ENCODE measurements around the gene ZNF620. TPM values are rescaled to one million over a fixed set of nuclear protein-coding genes. Genes with fewer than 3 reads are reported as not detected.
"Not testable (repeated sequence)": the region's sequence is repeated elsewhere in the genome, so short reads cannot be mapped to it uniquely, and the experiment has no call there.

Gene ZNF620
- total RNA-seq = 6.4 TPM
- long read RNA-seq, transcript ZNF620-202 (3 exons, 2,022 nt) = major isoform, 5 of 14 reads
- long read RNA-seq, partial matches to known transcripts = 1 of 14 reads
- long read RNA-seq, other reads (novel, unspliced or antisense) = 4 of 14 reads

DNA sequence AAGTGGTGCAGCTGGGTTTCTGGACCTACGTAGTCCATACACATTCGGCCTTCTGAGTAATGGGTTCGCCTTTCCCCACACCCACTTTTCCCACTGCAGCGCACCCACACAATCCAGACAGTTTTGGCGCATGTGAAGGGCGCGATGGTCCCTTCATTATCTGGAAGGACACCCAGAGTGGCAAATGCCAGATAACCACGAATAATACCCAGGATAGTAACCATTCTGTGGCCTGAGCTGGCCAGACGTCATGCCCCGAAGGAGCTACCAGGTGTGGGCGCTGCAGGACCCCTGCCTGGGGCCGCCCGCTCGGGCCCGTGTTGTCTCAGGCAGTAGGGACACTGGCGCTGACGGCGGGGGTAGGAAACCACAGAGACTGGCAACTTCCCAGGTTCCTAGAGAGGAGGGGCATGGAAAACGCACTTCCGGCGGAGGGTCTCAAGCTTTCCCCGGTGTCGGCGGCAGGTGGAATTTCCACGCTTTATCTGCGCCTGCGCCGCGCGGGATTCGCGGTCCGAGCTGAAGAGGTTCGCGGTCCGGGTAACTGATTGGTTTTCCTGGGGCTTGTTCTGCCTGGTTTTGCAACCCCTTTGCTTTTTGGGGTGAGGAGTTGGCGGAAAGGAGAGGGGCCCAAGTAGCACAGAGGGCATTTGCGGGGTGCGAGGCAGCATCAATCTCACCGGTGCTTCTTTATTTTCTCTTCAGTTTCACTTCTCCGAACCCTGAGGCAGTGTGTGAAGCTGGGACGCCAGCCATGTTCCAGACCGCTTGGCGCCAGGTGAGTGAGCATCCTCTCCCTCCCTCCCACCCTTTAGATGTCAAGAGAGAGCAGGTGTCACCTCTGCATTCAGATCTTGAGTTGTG lies at the start of gene ZNF620:
Gene ZNF620, plus strand, starts transcription at position 441 of the 864 bp plus-strand sequence. Its CDS starts 314 bp downstream, at position 755.
- Histone ChIP-seq H3K4me1 (peaks cover 24% of the 10 kb centered on the region), H3K27me3 (ENCODE audit: low read depth) (no peaks in the 10 kb centered on the region), H3K36me3 (peaks cover 12% of the 10 kb centered on the region), H3K27ac (peak within 1 kb of the TSS; percentile 85), H3K9me3 (no peaks in the 10 kb centered on the region), H3K4me3 (peak within 1 kb of the TSS; percentile 71)
- intact Hi-C loops (cut with DNase I) = no loop called here
- ATAC-seq (peak; percentile 97 to 98), DNase-seq (peak; percentile 87)
- TF ChIP-seq, protein P1, sequence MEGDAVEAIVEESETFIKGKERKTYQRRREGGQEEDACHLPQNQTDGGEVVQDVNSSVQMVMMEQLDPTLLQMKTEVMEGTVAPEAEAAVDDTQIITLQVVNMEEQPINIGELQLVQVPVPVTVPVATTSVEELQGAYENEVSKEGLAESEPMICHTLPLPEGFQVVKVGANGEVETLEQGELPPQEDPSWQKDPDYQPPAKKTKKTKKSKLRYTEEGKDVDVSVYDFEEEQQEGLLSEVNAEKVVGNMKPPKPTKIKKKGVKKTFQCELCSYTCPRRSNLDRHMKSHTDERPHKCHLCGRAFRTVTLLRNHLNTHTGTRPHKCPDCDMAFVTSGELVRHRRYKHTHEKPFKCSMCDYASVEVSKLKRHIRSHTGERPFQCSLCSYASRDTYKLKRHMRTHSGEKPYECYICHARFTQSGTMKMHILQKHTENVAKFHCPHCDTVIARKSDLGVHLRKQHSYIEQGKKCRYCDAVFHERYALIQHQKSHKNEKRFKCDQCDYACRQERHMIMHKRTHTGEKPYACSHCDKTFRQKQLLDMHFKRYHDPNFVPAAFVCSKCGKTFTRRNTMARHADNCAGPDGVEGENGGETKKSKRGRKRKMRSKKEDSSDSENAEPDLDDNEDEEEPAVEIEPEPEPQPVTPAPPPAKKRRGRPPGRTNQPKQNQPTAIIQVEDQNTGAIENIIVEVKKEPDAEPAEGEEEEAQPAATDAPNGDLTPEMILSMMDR (IDR thresholded peaks at IDR 0.05) = peak; percentile 32

DNA sequence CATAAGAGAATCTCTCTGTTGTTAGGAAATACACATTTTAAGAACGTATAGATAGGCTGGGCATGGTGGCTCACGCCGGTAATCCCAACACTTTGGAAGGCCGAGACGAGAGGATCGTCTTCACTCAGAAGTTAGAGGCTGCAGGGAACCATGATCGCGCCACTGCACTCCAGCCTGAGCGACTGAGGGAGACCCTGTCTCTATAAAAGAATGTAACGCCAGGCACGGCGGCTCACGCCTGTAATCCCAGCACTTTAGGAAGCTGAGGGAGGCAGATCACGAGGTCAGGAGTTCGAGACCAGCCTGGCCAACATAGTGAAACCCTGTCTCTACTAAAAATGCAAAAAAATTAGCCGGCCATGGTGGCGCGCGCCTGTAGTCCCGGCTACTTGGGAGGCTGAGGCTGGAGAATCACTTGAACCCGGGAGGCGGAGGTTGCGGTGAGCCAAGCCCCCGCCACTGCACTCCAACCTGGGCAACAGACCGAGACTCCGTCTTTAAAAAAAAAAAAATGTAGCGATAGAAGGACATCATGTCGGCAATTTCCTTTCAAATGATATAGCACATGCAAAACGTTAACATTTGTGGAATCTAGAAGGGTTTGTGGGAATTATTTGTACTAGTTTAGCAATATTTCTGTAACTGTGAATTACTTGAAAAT lies 49.4 kb upstream of the ZNF620 start:
- H3K36me3 ChIP-seq = peaks cover 33% of the 10 kb centered on the region
- H3K27me3 ChIP-seq (ENCODE audit: low read depth) = no peaks in the 10 kb centered on the region
- peak overlapping the region; percentile 100 for H3K4me3 ChIP-seq
- H3K9me3 ChIP-seq = no peaks in the 10 kb centered on the region
- peak overlapping the region; percentile 93 for H3K27ac ChIP-seq
- peaks cover 59% of the 10 kb centered on the region for H3K4me1 ChIP-seq
- intact Hi-C loops (cut with DNase I) = no loop called here
- ATAC-seq = no peak
- TF ChIP-seq, protein P1 (IDR thresholded peaks at IDR 0.05) = no peak
- DNase-seq = no peak

DNA sequence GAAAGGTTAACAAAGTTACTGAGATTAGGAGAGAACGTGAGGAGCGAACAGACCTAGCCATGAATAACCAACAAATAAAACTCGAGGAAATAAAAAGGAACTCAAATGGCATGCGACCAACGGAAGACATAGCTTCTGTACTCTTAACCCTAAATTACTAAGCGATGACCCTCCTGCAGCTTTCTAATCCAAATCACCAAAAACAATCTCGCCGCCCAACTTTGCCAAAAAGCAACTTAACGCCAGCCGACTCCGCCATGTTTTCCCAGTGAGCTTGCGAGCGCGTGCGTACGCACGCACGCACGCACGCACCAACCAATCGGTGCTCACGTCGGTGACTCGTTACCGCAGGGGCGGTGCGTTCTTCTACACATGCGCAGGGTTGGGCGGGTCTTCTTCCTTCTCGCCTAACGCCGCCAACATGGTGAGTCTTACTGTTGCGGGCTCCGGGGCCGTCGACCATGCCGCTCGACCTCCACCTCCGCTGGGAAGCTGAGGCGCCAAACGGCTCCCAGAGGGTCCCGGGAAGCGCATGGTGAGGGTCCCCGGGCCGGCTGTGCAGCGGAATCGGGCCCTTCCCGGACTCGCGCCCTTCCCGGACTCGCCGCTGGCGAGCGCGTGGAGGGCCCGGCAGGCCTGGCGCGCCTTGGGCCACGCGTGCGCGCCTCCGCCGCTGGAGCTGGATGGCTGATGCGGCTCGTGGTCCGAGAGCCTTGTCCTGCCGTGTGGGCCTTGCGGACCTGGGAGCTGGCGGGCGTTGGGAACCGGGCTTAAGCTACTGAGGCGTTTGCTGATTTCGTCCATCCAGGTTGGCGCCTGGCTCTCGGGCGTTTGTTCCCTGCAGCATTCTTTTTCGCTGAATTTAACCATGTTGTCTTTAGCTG lies 48.7 kb upstream of the ZNF620 start, which contains the start of gene RPL14:
Gene RPL14, plus strand, starts transcription at position 400 of the 884 bp plus-strand sequence. Its CDS starts 133 bp downstream, at position 533.
- no peaks in the 10 kb centered on the region for H3K27me3 ChIP-seq (ENCODE audit: low read depth)
- H3K36me3 ChIP-seq = peaks cover 41% of the 10 kb centered on the region
- TF ChIP-seq, protein P1 (IDR thresholded peaks at IDR 0.05) = no peak
- intact Hi-C loops (cut with DNase I) = no loop called here
- H3K4me3 ChIP-seq = peak within 1 kb of the TSS; percentile 100
- H3K9me3 ChIP-seq = no peaks in the 10 kb centered on the region
- DNase-seq (peak; percentile 97), ATAC-seq (peak; percentile 94)
- peak within 1 kb of the TSS; percentile 93 for H3K27ac ChIP-seq
- peaks cover 52% of the 10 kb centered on the region for H3K4me1 ChIP-seq

DNA sequence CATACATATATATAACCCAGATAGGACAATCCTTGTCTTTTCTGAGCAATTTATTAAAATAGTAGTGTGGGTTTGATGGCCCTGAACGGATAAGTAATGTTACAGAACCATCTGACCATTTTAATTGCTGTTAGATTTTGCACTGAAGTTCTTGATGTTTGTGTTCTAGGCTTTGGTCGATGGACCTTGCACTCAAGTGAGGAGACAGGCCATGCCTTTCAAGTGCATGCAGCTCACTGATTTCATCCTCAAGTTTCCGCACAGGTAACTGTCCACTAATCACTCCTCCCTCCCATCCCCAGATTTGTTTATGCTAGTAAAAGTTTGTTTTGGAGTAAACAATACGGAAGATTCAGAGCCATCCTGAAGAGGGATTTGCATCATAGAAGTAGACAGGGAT lies 47.4 kb upstream of the ZNF620 start:
- TF ChIP-seq, protein P1 (IDR thresholded peaks at IDR 0.05) = no peak
- H3K4me1 ChIP-seq = peaks cover 46% of the 10 kb centered on the region
- H3K9me3 ChIP-seq = no peaks in the 10 kb centered on the region
- no peaks in the 10 kb centered on the region for H3K27me3 ChIP-seq (ENCODE audit: low read depth)
- peak overlapping the region; percentile 93 for H3K27ac ChIP-seq
- peak overlapping the region; percentile 100 for H3K4me3 ChIP-seq
- DNase-seq (no peak), ATAC-seq (no peak)
- intact Hi-C loops (cut with DNase I) = no loop called here
- peaks cover 54% of the 10 kb centered on the region for H3K36me3 ChIP-seq

DNA sequence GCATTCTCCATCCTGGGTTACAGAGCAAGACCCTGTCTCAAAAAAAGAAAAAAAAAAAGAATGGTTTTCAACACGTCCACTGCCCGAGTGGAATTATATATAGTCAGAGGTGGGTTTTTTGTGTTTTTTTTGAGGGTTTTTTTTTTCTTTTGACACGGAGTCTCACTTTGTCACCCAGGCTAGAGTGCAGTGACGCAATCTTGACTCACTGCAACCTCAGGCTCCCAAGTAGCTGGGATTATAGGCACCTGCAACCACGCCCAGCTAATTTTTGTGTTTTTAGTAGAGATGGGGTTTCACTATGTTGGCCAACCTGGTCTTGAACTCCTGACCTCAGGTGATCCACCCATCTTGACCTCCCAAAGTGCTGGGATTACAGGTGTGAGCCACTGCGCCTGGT lies 45.4 kb upstream of the ZNF620 start:
- Histone ChIP-seq H3K36me3 (peaks cover 72% of the 10 kb centered on the region), H3K4me1 (peaks cover 40% of the 10 kb centered on the region)
- H3K4me3 ChIP-seq; H3K27me3 ChIP-seq (ENCODE audit: low read depth); ATAC-seq; intact Hi-C loops (cut with DNase I); DNase-seq; H3K9me3 ChIP-seq; H3K27ac ChIP-seq: not testable (repeated sequence)
